HEK293 (cell line): ENCODE data around the gene IFI6.

Experiments
- CTCF ChIA-PET: fragments of 350-600 bp; formaldehyde crosslinking; extraction: SDS; loops from one replicate; lab custom pipeline; 2021; ENCODE audit warnings: antibody characterized with exemption; lab: Yijun Ruan, JAX
- POLR2A ChIA-PET: fragments of 300-600 bp; formaldehyde crosslinking; extraction: SDS; loops from one replicate; lab custom pipeline; 2020; ENCODE audit warnings: antibody characterized with exemption, inconsistent platforms; lab: Yijun Ruan, JAX
- H3K27ac ChIP-seq: fragments of 200-500 bp; sonication (Bioruptor generic); 2 replicates; pipeline ENCODE4 v1.5.1; 2014; ENCODE audit warnings: low read depth, low read length, control low read depth, inconsistent platforms; ENCODE audit errors: extremely low read depth
- H3K36me3 ChIP-seq, 2 experiments: fragments of 200-500 bp in 1 of 2; sonication (Bioruptor generic) in 1 of 2; 1 replicate in 1 of 2; 2 replicates in 1 of 2; pipeline ENCODE4 v1.5.1; 2014 to 2017; ENCODE audit warnings: inconsistent platforms in 2 of 2, low read length in 2 of 2; ENCODE audit not compliant: control insufficient read depth in 2 of 2, insufficient read depth in 1 of 2
- H3K4me1 ChIP-seq: fragments of 200-500 bp; sonication (Bioruptor generic); 2 replicates; pipeline ENCODE4 v1.5.1; 2014; ENCODE audit warnings: mild to moderate bottlenecking, low read length, inconsistent platforms; ENCODE audit not compliant: control insufficient read depth, insufficient read depth
- H3K4me3 ChIP-seq: 2 replicates; pipeline ENCODE4 v1.5.1; 2011; ENCODE audit warnings: low read depth, mild to moderate bottlenecking, control low read depth, low read length, moderate library complexity
- H3K9me3 ChIP-seq: fragments of 200-500 bp; sonication (Bioruptor generic); 2 replicates; pipeline ENCODE4 v1.5.1; 2014; ENCODE audit warnings: low read depth, low read length, inconsistent platforms; ENCODE audit not compliant: control insufficient read depth, insufficient read depth
- GFI1B ChIP-seq: fragments of 450-650 bp; formaldehyde crosslinking; IDR thresholded peaks from 2 replicates; pipeline ENCODE4 v1.5.1; 2016; ENCODE audit warnings: missing biosample characterization, missing genetic modification characterization
- KLF7 ChIP-seq: fragments of 450-650 bp; formaldehyde crosslinking; IDR thresholded peaks from 2 replicates; pipeline ENCODE4 v1.5.1; 2016; ENCODE audit warnings: missing biosample characterization, missing genetic modification characterization, borderline replicate concordance
- PRDM6 ChIP-seq: fragments of 450-650 bp; formaldehyde crosslinking; IDR thresholded peaks from 2 replicates; pipeline ENCODE4 v1.5.1; 2017; ENCODE audit warnings: missing biosample characterization, missing genetic modification characterization
- YY2 ChIP-seq: fragments of 450-650 bp; formaldehyde crosslinking; IDR thresholded peaks from 2 replicates; pipeline ENCODE4 v1.5.1; 2016; ENCODE audit warnings: missing biosample characterization, missing genetic modification characterization
- ZBTB26 ChIP-seq: fragments of 450-650 bp; formaldehyde crosslinking; optimal IDR thresholded peaks from 2 replicates; pipeline ENCODE3; 2016; ENCODE audit warnings: missing biosample characterization, mild to moderate bottlenecking, missing genetic modification characterization
- ZBTB48 ChIP-seq: fragments of 450-650 bp; formaldehyde crosslinking; IDR thresholded peaks from 2 replicates; pipeline ENCODE4 v1.5.1; 2016; ENCODE audit warnings: missing biosample characterization, missing genetic modification characterization
- ZFHX2 ChIP-seq: fragments of 450-650 bp; formaldehyde crosslinking; conservative IDR thresholded peaks from 2 replicates; pipeline ENCODE4 v1.5.1; 2016; ENCODE audit warnings: missing biosample characterization, missing genetic modification characterization
- ZIC2 ChIP-seq: fragments of 450-650 bp; formaldehyde crosslinking; IDR thresholded peaks from 2 replicates; pipeline ENCODE4 v1.5.1; 2016; ENCODE audit warnings: missing biosample characterization, missing genetic modification characterization
- ZNF138 ChIP-seq: fragments of 450-650 bp; formaldehyde crosslinking; IDR thresholded peaks from 2 replicates; pipeline ENCODE4 v1.5.1; 2016; ENCODE audit warnings: missing biosample characterization, missing genetic modification characterization, borderline replicate concordance
- ZNF184 ChIP-seq: fragments of 450-650 bp; IDR thresholded peaks from 2 replicates; pipeline ENCODE4 v1.5.1; 2018; ENCODE audit warnings: missing biosample characterization, mild to moderate bottlenecking, missing genetic modification characterization
- ZNF324 ChIP-seq: fragments of 450-650 bp; formaldehyde crosslinking; IDR thresholded peaks from 2 replicates; pipeline ENCODE4 v1.5.1; 2016; ENCODE audit warnings: missing biosample characterization, missing genetic modification characterization
- ZNF335 ChIP-seq: fragments of 450-650 bp; formaldehyde crosslinking; conservative IDR thresholded peaks from 2 replicates; pipeline ENCODE4 v1.5.1; 2016; ENCODE audit warnings: missing biosample characterization, missing genetic modification characterization
- ZNF48 ChIP-seq: fragments of 450-650 bp; formaldehyde crosslinking; IDR thresholded peaks from 2 replicates; pipeline ENCODE4 v1.5.1; 2016; ENCODE audit warnings: missing biosample characterization, missing genetic modification characterization
- ZNF518A ChIP-seq: fragments of 450-650 bp; formaldehyde crosslinking; conservative IDR thresholded peaks from 2 replicates; pipeline ENCODE4 v1.5.1; 2016; ENCODE audit warnings: low read depth, missing biosample characterization, missing genetic modification characterization
- ZNF677 ChIP-seq: fragments of 450-650 bp; IDR thresholded peaks from 2 replicates; pipeline ENCODE4 v1.5.0; 2018; ENCODE audit warnings: missing biosample characterization, mild to moderate bottlenecking, missing genetic modification characterization, moderate library complexity
- ZNF692 ChIP-seq: fragments of 450-650 bp; formaldehyde crosslinking; IDR thresholded peaks from 2 replicates; pipeline ENCODE4 v1.5.1; 2016; ENCODE audit warnings: missing biosample characterization, missing genetic modification characterization
- TF ChIP-seq, protein P1 (sequence below): fragments of 450-650 bp; formaldehyde crosslinking; IDR thresholded peaks from 2 replicates; pipeline ENCODE4 v1.5.1; 2016; ENCODE audit warnings: missing biosample characterization, missing genetic modification characterization
- TF ChIP-seq, protein P2 (sequence below): fragments of 450-650 bp; formaldehyde crosslinking; IDR thresholded peaks from 2 replicates; pipeline ENCODE4; 2016; ENCODE audit warnings: missing biosample characterization, missing genetic modification characterization
- TF ChIP-seq, protein P3 (sequence below): fragments of 450-650 bp; formaldehyde crosslinking; IDR thresholded peaks from 2 replicates; pipeline ENCODE4 v1.5.1; 2016; ENCODE audit warnings: missing biosample characterization, missing genetic modification characterization
- TF ChIP-seq, protein P4 (sequence below): fragments of 450-650 bp; formaldehyde crosslinking; IDR thresholded peaks from 2 replicates; pipeline ENCODE4 v1.5.1; 2016; ENCODE audit warnings: missing biosample characterization, missing genetic modification characterization

The IFI6 gene

GRCh38 chr1:27633640-27634176, 38.3 kb downstream of the IFI6 start:
- Histone ChIP-seq H3K4me3 (no peak overlapping the region), H3K36me3 (no peaks in the 10 kb centered on the region), H3K4me1 (no peaks in the 10 kb centered on the region), H3K27ac (no peak overlapping the region), H3K9me3 (no peaks in the 10 kb centered on the region)
- TF ChIP-seq ZNF692 (tag by site-specific recombination) (no peak), PRDM6 (tag by site-specific recombination) (no peak), ZIC2 (tag by site-specific recombination) (no peak), GFI1B (tag by site-specific recombination) (no peak), ZBTB26 (tag by site-specific recombination) (no peak), ZFHX2 (tag by site-specific recombination) (no peak), YY2 (no peak), ZNF138 (tag by site-specific recombination) (no peak), ZNF48 (tag by site-specific recombination) (no peak), KLF7 (no peak), ZNF335 (tag by site-specific recombination) (no peak), ZNF324 (tag by site-specific recombination) (no peak), ZBTB48 (tag by site-specific recombination) (no peak), ZNF518A (no peak), ZNF184 (tag by site-specific recombination) (no peak), ZNF677 (tag by site-specific recombination) (no peak)
- TF ChIP-seq, protein P1, sequence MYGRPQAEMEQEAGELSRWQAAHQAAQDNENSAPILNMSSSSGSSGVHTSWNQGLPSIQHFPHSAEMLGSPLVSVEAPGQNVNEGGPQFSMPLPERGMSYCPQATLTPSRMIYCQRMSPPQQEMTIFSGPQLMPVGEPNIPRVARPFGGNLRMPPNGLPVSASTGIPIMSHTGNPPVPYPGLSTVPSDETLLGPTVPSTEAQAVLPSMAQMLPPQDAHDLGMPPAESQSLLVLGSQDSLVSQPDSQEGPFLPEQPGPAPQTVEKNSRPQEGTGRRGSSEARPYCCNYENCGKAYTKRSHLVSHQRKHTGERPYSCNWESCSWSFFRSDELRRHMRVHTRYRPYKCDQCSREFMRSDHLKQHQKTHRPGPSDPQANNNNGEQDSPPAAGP (tag by site-specific recombination) = no peak
- TF ChIP-seq, protein P2, sequence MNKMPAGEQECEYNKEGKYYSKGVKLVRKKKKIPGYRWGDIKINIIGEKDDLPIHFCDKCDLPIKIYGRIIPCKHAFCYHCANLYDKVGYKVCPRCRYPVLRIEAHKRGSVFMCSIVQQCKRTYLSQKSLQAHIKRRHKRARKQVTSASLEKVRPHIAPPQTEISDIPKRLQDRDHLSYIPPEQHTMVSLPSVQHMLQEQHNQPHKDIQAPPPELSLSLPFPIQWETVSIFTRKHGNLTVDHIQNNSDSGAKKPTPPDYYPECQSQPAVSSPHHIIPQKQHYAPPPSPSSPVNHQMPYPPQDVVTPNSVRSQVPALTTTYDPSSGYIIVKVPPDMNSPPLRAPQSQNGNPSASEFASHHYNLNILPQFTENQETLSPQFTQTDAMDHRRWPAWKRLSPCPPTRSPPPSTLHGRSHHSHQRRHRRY = no peak
- TF ChIP-seq, protein P3, sequence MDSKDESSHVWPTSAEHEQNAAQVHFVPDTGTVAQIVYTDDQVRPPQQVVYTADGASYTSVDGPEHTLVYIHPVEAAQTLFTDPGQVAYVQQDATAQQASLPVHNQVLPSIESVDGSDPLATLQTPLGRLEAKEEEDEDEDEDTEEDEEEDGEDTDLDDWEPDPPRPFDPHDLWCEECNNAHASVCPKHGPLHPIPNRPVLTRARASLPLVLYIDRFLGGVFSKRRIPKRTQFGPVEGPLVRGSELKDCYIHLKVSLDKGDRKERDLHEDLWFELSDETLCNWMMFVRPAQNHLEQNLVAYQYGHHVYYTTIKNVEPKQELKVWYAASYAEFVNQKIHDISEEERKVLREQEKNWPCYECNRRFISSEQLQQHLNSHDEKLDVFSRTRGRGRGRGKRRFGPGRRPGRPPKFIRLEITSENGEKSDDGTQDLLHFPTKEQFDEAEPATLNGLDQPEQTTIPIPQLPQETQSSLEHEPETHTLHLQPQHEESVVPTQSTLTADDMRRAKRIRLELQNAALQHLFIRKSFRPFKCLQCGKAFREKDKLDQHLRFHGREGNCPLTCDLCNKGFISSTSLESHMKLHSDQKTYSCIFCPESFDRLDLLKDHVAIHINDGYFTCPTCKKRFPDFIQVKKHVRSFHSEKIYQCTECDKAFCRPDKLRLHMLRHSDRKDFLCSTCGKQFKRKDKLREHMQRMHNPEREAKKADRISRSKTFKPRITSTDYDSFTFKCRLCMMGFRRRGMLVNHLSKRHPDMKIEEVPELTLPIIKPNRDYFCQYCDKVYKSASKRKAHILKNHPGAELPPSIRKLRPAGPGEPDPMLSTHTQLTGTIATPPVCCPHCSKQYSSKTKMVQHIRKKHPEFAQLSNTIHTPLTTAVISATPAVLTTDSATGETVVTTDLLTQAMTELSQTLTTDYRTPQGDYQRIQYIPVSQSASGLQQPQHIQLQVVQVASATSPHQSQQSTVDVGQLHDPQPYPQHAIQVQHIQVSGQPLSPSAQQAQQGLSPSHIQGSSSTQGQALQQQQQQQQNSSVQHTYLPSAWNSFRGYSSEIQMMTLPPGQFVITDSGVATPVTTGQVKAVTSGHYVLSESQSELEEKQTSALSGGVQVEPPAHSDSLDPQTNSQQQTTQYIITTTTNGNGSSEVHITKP (tag by site-specific recombination) = no peak
- TF ChIP-seq, protein P4, sequence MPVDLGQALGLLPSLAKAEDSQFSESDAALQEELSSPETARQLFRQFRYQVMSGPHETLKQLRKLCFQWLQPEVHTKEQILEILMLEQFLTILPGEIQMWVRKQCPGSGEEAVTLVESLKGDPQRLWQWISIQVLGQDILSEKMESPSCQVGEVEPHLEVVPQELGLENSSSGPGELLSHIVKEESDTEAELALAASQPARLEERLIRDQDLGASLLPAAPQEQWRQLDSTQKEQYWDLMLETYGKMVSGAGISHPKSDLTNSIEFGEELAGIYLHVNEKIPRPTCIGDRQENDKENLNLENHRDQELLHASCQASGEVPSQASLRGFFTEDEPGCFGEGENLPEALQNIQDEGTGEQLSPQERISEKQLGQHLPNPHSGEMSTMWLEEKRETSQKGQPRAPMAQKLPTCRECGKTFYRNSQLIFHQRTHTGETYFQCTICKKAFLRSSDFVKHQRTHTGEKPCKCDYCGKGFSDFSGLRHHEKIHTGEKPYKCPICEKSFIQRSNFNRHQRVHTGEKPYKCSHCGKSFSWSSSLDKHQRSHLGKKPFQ (tag by site-specific recombination) = no peak
- ChIA-PET POLR2A (no interaction called here), CTCF (no interaction called here)
